ENCODE measurements around the gene SNCB. TPM values are rescaled to one million over a fixed set of nuclear protein-coding genes. Genes with fewer than 3 reads are reported as not detected.

The SNCB gene
- total and polyA plus RNA-seq, 2 experiments from 2014 or later = 2.4 to 3.0 TPM

DNA sequence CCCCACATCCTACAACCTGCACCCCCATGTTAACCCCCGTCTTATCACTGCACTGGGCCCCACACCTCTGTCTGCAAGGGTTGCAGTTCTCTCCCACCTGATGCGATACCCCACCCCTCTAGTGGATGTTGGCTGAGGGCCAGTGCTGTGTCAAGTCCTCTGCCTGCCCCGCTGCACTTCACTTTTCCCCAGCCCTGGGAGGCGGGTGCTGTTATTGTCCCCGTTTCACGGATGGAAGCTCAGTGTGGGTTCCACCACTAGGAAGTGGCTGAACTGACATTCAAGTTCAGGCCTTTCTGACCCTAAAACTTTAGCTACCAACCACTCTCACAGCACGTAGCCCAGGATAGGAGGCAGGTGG lies 3.5 kb downstream of the SNCB start:
- no peak overlapping the region for H3K4me3 ChIP-seq
- H3K9me3 ChIP-seq (ENCODE audit: low read depth) = no peaks in the 10 kb centered on the region
- TF ChIP-seq, protein P1, sequence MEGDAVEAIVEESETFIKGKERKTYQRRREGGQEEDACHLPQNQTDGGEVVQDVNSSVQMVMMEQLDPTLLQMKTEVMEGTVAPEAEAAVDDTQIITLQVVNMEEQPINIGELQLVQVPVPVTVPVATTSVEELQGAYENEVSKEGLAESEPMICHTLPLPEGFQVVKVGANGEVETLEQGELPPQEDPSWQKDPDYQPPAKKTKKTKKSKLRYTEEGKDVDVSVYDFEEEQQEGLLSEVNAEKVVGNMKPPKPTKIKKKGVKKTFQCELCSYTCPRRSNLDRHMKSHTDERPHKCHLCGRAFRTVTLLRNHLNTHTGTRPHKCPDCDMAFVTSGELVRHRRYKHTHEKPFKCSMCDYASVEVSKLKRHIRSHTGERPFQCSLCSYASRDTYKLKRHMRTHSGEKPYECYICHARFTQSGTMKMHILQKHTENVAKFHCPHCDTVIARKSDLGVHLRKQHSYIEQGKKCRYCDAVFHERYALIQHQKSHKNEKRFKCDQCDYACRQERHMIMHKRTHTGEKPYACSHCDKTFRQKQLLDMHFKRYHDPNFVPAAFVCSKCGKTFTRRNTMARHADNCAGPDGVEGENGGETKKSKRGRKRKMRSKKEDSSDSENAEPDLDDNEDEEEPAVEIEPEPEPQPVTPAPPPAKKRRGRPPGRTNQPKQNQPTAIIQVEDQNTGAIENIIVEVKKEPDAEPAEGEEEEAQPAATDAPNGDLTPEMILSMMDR (IDR thresholded peaks at IDR 0.05; ENCODE audit: low read depth, low read length) = no peak
- H3K4me1 ChIP-seq (ENCODE audit: low read depth) = no peaks in the 10 kb centered on the region
- no peak for DNase-seq (ENCODE audit: low read depth in 1 of 2, low spot score in 1 of 2)
- H3K36me3 ChIP-seq = no peaks in the 10 kb centered on the region
- no peak overlapping the region for H3K27ac ChIP-seq
- H3K27me3 ChIP-seq = peaks cover 46% of the 10 kb centered on the region

DNA sequence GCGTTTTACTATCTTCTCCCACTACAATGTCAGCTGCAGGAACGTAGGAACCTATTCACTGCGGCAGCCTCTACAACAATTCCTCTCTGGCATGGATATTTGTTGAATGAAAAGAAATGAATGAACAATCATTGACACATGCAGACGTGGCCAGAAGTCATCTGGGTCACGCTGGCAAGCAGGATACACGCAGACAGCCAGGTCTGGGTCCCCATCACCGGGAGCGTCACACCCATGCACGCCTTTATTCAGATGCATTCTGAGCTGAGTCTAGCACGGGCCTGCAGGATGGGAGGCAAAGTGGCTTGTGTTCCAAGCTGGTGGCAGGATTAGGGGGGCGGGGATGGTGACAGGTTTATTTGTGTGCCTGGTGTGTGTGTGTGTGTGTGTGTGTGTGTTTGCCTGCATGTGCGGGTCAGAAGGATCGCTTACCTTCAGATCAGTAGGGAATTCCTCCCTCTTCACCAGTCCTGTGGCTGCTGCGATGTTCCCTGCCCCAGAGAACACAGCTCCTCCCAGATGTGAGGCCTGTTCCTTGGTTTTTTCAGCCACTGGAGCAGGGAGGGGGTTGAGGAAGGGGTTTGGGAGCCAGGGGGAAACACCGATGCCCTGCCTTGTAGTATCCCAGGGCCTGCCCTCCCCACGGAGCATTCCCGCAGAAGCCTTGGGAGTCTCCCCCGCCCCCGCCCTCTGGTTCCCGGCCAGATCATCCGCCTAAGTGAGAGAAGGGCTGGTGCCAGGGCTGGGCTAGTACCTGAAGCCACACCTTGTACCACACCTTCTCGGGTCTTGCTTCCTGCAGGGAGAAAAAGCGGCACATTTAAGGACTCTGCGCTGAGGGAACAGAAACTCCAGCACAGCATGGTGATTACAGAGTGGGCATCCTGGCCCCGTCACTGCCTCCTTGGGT lies 4.1 kb downstream of the SNCB start:
- H3K27ac ChIP-seq = no peak overlapping the region
- no peak for DNase-seq (ENCODE audit: low read depth in 1 of 2, low spot score in 1 of 2)
- H3K9me3 ChIP-seq (ENCODE audit: low read depth) = no peaks in the 10 kb centered on the region
- TF ChIP-seq, protein P1 (IDR thresholded peaks at IDR 0.05; ENCODE audit: low read depth, low read length) = no peak
- H3K4me1 ChIP-seq (ENCODE audit: low read depth) = peaks cover 5% of the 10 kb centered on the region
- H3K4me3 ChIP-seq = no peak overlapping the region
- peaks cover 40% of the 10 kb centered on the region for H3K27me3 ChIP-seq
- no peaks in the 10 kb centered on the region for H3K36me3 ChIP-seq

DNA sequence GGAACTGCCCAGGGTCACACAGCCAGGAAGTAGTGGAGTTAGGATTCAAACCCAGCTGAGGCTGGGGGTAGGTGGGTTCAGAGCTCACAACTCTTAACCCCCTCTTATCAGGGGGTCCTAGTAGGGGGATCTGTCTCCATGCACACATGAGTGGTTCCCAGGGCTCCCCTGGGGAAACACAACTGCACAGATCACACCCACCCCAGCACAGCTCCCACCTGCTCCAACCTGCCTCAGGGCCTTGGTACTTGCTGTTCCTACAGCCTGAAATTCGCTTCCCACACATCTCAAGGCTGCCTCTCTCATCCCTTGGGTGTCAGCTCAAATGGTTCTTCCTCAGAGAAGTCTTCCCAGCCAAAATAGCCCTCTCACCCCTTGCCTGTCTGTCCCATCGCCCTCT lies 4.8 kb downstream of the SNCB start:
- no peaks in the 10 kb centered on the region for H3K9me3 ChIP-seq (ENCODE audit: low read depth)
- peaks cover 34% of the 10 kb centered on the region for H3K27me3 ChIP-seq
- H3K36me3 ChIP-seq = no peaks in the 10 kb centered on the region
- peaks cover 5% of the 10 kb centered on the region for H3K4me1 ChIP-seq (ENCODE audit: low read depth)
- H3K4me3 ChIP-seq = no peak overlapping the region
- DNase-seq (ENCODE audit: low read depth in 1 of 2, low spot score in 1 of 2) = no peak
- TF ChIP-seq, protein P1 (IDR thresholded peaks at IDR 0.05; ENCODE audit: low read depth, low read length) = no peak
- no peak overlapping the region for H3K27ac ChIP-seq

- Histone ChIP-seq H3K4me3 (no peak overlapping the region), H3K9me3 (ENCODE audit: low read depth) (no peaks in the 10 kb centered on the region), H3K4me1 (ENCODE audit: low read depth) (peaks cover 5% of the 10 kb centered on the region), H3K36me3 (no peaks in the 10 kb centered on the region), H3K27me3 (peaks cover 34% of the 10 kb centered on the region), H3K27ac (no peak overlapping the region)
- TF ChIP-seq, protein P1 (IDR thresholded peaks at IDR 0.05; ENCODE audit: low read depth, low read length) = no peak
- DNase-seq (ENCODE audit: low read depth in 1 of 2, low spot score in 1 of 2) = no peak
These were observed 5.4 kb downstream of the SNCB start for GRCh38 chr5:176624938-176625337.

DNA sequence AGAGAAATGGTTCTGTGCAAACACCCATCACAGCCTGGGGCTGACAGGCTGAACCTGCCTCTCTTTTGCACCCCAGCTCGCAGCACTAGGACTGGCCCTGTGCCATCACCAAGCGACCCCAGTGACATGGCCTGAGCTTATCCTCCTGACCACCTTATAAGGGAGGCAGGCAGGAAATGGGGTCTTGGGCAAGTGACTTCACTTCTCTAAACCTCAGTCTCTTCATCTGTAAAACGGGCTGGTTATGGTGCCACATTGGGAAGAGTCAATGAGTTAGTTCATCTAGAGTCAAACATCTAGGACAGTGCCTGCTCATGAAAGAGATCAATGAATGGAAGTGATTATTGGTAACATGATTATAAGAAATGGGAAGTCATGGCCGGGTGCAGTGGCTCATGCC lies 6.2 kb downstream of the SNCB start:
- Histone ChIP-seq H3K4me3 (no peak overlapping the region), H3K4me1 (ENCODE audit: low read depth) (peaks cover 5% of the 10 kb centered on the region), H3K27me3 (peaks cover 34% of the 10 kb centered on the region), H3K36me3 (no peaks in the 10 kb centered on the region), H3K9me3 (ENCODE audit: low read depth) (no peaks in the 10 kb centered on the region), H3K27ac (no peak overlapping the region)
- TF ChIP-seq, protein P1 (IDR thresholded peaks at IDR 0.05; ENCODE audit: low read depth, low read length) = no peak
- no peak for DNase-seq (ENCODE audit: low read depth in 1 of 2, low spot score in 1 of 2)
